Fibroblast of skin of back (primary cell): Measurements from ENCODE around the gene TGM3.

Experiments used
- DNase-seq: peaks from one replicate; pipeline ENCODE4 v3.0.0-alpha.2; 2013

Gene TGM3

DNA sequence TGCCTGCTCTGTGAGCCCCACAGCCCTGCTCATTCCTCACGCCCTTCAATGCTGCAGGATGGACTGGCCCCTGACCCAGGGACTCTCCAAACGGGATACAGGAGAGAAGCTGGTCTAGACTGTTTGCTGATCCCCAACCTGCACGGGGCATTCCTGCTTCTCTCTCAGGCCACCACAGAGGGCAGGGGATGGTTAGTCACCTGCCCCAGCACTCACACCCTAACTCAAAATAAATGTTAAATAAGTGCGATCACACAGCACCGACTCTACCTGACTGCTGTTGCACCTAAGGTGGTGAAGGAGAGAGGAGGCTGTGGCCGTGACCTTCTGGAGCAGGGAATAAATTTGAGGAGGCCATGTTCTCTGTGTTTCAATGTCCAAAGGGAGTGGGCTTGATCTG lies 45.0 kb downstream of the TGM3 start:
- no peak for DNase-seq

DNA sequence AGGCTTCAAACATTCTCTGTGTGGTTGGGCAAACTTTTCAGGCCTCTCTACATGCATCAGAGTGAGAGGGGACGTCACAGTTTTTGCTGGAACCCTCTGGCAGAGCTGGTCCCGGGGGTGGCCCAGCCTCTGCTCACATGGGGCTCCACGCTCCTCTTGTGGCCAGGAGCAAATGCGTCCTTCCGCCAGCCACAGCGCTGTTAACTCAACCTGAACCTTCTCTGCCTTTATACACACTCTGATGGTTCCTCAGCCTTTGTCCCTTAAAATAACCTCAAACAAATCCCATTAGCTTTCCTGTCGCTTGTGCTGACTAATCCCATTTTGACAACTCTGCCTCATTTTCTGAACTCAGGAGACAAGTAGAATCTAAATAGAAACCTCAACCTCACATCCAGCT lies 45.5 kb downstream of the TGM3 start:
- DNase-seq = no peak

GRCh38 chr20:2342243-2342642 lies 46.4 kb downstream of the TGM3 start:
- no peak for DNase-seq

DNA sequence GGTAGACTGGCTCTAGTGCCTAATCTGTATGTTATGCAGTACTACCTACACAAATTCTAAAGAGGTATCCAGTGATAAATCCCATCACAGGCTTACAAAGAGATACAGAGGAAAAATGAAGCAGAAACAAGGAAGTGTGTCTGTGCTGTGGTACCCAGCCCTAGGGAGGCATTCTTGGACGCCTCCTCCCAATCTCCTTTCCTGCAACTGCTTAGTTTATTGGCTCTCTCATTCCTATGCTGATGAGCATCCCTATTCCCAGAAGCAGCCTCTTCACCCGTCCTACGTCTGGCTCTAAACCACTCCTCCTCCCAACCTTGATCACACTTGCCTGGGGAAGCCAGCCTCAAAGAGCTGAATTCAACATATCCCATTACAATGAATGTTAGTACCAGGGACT lies 50.4 kb downstream of the TGM3 start:
- DNase-seq = no peak

DNA sequence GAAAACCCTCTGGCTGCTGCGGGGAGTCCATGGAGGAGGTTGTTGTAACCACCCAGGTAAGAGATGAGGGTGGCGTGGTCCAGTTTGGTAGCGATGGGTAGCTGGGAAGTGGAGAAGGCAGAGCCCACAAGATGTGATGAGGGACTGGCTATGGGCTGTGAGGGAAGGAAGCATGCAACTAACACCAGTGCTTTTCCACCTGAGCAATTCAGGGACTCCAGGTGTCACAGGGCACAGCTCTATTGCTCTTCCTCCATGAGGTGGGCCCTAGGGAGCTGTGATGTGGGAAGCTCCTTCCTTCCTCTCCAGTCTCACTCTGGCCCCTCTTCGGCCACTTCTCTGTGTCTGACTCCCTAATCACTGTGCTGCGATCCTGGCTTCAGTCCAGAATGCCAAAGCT lies 52.5 kb downstream of the TGM3 start:
- no peak for DNase-seq

- no peak for DNase-seq
Measured at GRCh38 chr20:2349801-2350200, 54.0 kb downstream of the TGM3 start.

DNA sequence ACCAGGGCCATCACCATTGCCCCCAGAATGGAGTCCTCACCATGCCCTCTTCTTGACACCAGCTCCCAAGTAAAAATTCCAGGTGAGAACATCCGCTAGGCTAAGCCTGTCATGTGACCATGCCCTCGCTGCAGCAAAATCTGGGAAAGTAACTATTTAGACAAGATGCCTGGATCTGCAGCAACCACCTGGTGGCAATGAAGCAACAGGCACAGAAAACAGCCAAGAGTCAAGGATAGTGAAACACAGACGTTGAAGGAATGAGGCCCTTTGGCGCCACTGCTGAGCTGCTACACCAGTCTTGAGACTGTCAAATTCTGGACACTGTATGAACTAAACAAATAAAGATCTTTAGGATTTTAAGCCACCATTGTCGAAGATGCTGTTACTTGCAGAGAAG lies 54.8 kb downstream of the TGM3 start:
- no peak for DNase-seq

DNA sequence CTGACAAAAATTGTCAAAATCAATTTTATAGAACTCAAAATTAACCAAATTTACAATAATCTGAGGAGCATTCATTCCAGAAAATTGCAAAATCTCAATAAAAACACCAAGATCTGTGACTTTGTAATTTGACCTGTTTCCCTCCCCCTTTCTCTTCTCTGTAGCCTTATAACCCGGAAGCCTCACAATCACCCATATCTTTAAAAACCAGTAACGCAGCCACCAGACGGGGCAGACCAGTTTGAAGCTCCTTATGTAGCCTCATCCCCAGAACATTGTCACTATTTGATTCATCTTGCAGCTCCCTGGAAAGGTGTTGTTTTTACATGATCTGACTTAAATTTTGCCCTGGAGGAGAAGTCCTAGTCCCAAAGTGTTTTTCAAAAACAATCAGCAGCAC lies 57.4 kb downstream of the TGM3 start:
- no peak for DNase-seq

DNA sequence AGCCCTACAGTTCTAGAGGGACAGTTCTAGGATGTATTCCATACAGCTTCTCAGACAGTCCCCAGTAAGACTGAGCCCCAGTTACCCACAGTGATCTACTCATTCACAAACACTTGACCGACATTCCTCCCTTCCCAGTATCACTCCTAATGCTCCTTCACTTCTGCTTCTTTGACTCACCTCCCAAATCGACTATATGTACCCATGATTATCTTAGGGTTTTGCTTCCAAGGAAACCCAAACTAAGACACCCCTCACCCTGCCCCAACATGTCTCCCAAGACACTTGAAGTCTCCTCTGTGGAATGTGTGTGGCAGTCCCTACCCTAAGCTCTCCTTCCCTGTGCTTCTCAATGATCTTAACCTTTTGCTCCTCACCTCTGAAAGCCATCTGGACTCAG lies 61.3 kb downstream of the TGM3 start:
- DNase-seq = no peak

DNA sequence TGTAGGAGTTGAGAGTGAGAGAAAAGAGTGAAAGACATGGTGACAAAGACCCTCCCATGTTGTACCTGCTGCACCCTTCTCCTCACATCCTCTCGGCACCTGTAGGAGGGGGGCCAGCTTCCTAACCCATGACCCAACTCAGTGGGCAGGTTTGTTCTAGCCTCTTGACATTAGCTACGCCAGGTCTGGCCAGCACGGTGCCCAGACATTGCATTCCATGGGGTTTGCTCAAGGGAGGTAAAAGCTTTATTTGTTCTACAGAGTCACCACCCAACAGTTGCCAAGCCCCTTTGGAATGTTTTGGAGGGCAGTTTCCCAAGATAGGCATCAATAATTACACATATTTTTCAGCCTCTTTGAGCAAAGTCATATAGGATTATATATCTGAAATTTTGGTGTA lies 62.2 kb downstream of the TGM3 start:
- no peak for DNase-seq

GRCh38 chr20:2361035-2361593 lies 65.3 kb downstream of the TGM3 start:
- no peak for DNase-seq

DNA sequence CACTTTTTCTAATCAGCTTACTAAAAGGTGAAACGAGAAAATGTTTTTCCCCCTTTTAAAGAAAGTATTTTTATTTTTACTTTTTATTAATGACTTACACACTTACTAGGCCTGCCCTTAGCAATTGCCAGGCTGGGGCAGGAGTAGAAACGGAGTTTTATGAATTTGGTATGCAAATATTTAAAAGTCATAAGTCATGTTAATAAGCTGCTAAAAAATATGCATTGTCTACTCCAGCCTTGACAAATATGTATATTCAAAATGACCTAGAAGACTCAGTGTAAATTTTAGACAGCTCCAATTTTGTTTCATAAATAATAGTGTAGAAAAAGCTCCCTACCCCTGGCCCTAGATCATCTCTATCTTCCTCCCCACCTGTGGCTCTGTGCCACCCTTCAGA lies 67.4 kb downstream of the TGM3 start:
- no peak for DNase-seq

- no peak for DNase-seq
Measured at GRCh38 chr20:2363587-2363986, 67.8 kb downstream of the TGM3 start.

- DNase-seq = peak; percentile 70
Measured at GRCh38 chr20:2364044-2364443, 68.2 kb downstream of the TGM3 start.

DNA sequence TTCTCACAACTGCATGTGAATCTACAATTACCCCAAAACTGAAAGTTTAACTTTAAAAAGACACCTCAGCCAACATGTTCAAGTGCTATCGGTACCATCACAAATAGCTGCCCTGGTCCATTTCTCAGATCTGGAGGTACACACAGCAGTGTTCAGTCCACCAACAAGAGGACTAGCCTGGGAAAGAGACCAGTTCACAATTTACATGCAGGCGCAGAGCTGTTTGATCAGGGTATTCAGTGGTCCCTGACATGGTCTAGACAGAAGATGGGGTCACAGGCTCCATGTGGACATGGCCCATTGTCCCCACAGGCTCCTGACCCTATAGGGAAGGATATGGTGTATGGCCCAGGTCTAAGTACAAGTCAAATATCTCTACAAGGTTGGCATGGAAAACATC lies 69.3 kb downstream of the TGM3 start:
- no peak for DNase-seq

DNA sequence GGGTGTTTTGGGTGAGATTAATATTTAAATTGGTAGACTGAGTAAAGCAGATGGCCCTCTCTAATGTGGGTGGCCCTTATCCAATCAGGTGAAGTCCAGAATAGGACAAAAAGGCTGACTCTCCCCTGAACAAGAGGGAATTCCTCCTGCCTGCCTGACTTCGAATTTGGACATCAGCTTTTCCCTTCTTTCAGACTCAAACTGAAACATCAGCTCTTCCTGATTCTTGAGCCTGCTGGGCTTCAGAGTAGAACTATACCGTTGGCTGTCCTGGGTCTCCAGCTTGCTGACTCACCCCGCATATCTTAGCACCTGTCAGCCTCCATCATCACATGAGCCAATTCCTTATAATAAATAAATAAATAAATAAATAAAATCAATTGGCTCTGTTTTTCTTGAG lies 69.9 kb downstream of the TGM3 start:
- DNase-seq = no peak

GRCh38 chr20:2368621-2369020 lies 72.8 kb downstream of the TGM3 start:
- DNase-seq = no peak

GRCh38 chr20:2373098-2373497 lies 77.3 kb downstream of the TGM3 start:
- DNase-seq = no peak

GRCh38 chr20:2374346-2375125 lies 78.7 kb downstream of the TGM3 start:
- DNase-seq = no peak

GRCh38 chr20:2378893-2379292 lies 83.1 kb downstream of the TGM3 start:
- no peak for DNase-seq

GRCh38 chr20:2379511-2380229 lies 83.9 kb downstream of the TGM3 start:
- no peak for DNase-seq

DNA sequence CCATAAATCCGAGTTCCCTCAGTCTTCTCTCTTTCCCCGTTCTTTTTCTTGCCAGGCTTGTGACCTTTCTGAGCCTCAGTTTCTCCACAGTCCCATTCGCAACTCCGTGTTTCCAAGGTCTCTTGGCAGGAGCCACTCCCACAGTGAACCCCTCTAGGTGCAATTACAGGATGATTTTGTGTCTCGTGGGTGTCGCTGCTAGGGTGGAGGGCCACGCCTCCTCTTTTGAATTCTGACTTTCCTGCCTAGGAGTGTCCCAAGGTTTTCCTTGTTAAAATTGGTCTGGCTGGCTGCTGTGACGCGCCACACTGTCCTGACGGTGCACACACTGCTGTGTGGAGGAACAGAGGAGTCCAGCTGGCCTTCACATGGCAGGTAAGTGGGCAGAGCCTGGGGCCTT lies 84.8 kb downstream of the TGM3 start, which contains the start of gene TGM6:
TGM6 (plus strand) TSS at position 301 of the 400 bp plus-strand sequence; CDS start at position 369, 68 bp downstream.
- no peak for DNase-seq

- DNase-seq = no peak
Measured at GRCh38 chr20:2381303-2381702, 85.5 kb downstream of the TGM3 start.

- DNase-seq = no peak
Measured at GRCh38 chr20:2382833-2383232, 87.0 kb downstream of the TGM3 start.
